GM18526 (cell line): ENCODE results near the gene NIBAN1.

ENCODE experiments used
- POLR2A ChIP-seq: IDR thresholded peaks from 3 replicates; pipeline ENCODE4 v1.6.1; 2011; ENCODE audit not compliant: insufficient read length; ENCODE audit errors: extremely low read depth

Gene NIBAN1

GRCh38 chr1:184940226-184940625 lies 34.1 kb downstream of the NIBAN1 start:
- TF ChIP-seq POLR2A: no peak

DNA sequence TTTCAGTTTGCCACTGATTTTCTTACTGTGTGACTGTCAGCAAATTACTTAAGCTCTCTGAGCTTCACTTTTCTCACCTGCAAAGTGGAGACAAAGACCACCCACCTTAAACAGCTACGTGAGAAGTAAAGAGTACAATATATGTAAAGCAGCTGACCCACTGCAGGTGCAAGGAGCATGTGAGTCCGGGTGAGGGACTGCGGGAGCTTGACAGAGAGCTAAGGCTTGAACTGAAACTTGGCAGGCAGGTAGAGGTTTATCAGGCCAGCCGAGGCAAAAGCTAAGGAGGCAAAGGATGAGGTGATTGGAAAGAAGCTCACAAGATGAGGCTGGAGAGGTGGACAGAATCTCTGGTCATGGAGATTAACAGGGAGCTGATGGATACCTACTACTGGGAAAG lies 36.6 kb downstream of the NIBAN1 start:
- TF ChIP-seq POLR2A: no peak

DNA sequence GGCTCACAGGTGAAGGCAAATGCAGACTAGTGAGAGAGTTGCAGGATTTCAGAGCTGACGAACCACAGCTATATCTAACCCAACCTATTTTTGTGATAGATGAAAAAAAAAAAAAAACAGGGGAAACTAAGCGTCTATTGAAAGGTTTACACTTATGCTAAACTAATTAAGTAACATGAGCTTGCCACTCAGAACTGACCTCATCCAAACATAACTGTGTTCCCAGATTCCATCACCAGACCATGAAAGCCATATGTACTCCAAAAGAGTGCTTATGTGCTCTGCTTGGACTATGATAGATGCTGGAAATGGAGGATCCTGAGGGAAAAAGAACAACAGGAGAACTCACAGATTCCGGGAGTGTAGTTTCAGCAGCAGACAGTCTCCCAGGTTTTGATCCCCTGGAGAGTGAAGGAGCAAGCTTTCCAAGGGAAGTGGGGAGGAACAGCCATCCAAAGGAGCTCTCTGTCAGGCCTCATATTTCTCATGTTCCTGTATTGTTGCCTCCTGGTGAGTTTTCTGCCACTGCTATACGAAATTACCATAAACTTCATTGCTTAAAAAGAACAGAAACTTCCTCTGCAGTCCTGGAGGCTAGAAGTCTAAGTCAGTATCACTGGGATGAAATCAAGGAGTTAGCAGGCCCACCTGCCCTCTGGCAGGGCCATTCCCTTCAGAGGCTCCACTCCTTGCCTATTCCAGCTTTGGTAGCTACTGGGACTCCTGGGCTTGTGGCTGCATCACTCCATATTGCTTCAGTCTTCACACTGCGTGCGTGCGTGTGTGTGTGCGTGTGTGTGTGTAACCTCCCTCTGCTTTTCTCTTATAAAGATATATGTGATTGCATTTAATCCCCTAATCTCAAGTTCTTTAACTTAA lies 38.1 kb downstream of the NIBAN1 start:
- TF ChIP-seq POLR2A: no peak

- no peak for TF ChIP-seq POLR2A
These were observed 40.4 kb downstream of the NIBAN1 start for GRCh38 chr1:184933944-184934343.

DNA sequence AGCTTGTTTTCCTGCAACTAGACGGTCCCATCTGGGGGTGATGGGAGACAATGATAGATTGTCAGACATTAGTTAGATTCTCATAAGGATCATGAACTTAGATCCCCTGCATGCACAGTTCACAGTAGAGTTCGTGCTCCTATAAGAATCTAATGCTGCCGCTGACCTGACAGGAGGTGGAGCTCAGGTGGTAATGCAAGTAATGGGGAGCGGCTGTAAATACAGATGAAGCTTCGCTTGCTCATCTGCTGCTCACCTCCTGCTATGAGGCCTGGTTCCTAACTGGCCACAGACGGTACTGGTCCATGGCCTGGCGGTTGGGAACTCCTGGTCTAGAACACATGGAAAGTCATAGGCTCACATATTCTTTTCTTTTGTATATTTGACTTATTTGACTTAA lies 42.0 kb downstream of the NIBAN1 start:
- TF ChIP-seq POLR2A: no peak

DNA sequence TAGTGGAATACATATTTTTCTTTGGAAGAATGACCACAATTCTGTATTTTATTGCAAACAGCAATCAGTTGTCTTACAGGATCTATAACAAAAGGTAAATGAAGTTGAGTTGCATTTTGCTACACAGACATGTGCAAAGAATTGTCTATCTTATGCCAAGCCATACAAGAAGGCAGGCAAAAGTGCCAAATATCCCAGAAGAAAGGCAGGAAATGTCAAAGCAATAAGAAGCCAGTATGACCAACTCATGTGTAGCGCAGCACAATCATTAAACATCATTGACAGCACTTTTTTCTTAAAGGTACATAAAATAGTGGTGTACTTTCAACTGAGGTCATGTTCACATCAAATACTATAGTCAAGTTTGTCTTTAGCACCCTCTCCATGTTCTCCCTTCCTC lies 42.7 kb downstream of the NIBAN1 start:
- TF ChIP-seq POLR2A: no peak

GRCh38 chr1:184930645-184931044 lies 43.7 kb downstream of the NIBAN1 start:
- no peak for TF ChIP-seq POLR2A

DNA sequence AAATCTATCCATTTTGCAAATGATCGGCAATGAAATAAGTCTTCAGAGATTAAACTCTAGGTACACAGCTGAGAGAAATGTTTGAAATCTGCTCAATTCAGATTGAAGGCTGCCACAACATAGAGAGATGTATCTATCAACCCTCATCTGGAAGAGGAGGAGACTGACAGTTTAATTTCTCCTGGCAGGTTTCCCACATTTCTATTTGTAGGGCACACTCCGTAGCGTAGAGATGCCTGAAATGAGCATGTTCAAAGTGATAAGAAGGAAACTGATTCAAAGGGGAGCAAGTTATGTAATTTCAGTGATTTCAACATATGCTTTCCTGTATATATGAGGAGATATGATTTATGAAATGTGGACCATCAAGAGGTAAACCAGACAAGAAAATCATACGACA lies 44.1 kb downstream of the NIBAN1 start:
- no peak for TF ChIP-seq POLR2A

DNA sequence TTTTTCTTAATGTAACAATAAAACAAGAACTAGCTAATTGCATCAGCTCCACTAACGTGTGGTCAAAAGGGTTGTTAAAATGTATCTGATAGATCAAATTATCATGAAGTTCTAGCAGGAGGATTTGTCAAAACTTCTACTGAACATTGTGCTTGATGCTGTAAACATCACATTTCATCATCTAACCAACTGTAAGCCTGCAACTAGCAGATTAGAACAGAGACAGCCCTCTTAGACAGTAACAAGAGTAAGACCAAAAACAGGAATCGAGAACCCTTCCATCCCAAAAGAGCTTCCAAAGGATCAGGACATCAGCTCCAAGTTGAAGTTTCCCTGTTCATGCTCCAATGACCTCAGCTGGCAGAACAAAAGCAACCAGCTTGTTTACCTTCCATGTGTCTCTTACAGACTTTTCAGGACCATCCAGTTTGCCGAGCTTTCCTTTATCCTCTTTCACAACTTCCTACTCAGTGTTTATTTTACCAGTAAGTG lies 44.6 kb downstream of the NIBAN1 start:
- TF ChIP-seq POLR2A: no peak

DNA sequence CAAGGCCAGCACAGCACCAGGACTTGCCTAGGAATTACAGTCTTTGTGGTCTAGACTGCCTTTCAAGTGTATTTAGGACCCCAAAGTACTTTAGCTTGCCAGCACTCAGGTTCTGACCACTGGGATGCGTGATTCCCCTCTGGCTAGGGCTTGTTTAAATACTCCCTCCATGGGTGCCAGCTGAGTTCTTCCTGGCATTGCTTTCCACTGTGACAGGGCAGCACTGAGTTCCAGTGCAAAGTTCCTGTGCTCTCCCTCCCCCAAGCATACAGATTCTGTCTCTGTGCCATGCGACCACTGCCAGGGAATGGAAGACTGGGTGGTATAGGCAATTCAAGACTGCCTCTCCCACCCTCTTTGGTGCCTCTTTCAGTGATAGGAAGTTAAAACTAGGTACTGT lies 45.9 kb downstream of the NIBAN1 start:
- TF ChIP-seq POLR2A: no peak
